Activated naive CD4-positive, alpha-beta T cell (primary cell): ENCODE results near the gene PRSS27.

ENCODE experiments used
- DNase-seq, 4 experiments: peaks; one replicate each; lab custom pipeline; 2025; lab: John Stamatoyannopoulos, UW

PRSS27 gene

DNA sequence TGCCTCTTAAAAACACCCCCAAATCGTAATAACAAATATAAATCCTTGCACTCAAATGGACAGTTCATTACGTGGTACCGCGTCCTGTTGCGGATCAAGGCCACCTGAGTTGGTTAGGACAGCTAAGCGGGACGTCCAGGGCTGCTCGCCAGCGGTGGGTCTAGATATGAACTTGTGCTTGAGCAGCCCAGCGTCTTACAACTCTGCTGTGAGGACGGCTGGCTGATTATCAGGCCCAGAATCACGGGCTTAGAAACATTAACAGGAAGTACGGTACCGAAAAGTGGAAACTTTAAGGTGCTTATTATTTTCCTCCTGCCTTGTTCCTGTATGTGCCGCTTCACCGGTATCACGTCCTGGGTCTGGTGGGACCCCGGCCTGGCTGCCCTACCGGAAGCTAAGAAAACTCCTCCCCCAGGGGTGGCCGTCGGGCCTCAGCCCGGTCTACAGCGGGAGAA is 31.6 kb upstream of the PRSS27 start:
- no peak for DNase-seq

DNA sequence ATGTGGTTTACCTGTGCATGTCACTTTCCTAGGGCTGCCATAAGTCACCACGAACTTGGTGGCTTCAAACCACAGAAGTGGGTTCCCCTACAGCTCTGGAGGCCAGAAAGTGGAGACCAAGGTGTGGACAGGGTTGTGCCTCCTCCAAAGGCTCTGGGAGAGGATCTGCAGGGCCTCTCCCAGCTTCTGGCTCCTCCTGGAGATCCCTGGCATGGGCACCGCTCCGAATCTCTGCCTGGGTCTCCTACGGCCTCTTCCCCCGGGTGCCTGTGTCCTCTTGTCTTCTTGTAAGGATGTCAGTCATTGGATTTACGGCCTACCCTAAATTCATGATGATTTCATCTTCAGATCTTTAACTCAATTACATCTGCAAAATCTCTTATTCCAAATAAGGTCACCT is 29.9 kb upstream of the PRSS27 start:
- no peak for DNase-seq

DNA sequence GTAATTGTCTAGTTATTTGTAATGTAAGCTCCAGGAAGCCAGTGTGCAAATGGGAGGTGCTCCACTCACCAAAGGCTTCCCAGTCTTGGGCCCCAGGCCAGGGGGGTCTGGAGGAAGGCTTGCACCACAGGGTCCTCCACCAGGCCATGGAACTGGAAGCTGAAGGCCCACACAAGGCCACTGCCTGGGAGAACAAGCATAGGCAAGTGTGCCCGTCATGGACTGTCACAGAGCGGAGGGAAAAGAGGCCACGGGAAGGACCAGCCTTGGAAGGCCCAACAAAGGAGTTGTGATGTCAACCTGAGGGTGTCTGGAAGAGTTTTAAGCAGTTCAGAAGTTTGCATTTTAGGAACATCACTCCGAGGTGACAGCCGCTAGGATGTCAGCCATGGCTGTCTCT is 29.5 kb upstream of the PRSS27 start:
- DNase-seq = no peak

DNA sequence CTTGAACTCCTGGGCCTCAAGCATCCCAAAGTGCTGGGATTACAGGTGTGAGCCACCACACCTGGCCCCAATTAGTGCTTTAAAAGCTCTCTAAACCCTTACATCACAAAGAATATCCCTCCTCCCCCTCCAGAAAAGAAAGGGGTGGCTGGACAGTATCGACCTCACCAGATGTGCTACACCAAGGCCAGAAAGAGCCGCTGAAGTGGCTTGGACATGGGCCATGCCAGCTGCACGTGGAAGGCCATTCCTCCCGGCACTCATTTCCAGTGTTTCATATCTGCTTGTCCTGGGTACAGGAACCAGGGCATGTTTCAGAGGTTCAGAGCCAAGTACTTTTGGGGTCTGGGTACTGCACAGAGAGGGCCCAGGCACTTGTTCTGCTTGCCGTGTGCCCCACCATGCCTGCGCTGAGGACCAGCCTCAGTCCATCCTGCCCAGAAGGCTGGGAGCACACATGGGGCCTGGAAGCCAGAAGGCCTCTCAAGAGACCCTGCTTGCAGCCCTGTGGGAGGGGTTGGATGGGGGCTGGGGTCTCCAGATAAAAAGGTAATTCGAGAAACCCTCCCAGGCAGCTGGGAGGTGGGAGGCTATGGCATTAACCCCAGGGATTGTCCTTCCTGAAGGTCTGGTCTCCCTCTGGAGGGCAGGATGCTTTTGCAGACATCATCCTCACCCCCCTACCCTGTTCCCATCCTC is 28.9 kb upstream of the PRSS27 start:
- DNase-seq = no peak

DNA sequence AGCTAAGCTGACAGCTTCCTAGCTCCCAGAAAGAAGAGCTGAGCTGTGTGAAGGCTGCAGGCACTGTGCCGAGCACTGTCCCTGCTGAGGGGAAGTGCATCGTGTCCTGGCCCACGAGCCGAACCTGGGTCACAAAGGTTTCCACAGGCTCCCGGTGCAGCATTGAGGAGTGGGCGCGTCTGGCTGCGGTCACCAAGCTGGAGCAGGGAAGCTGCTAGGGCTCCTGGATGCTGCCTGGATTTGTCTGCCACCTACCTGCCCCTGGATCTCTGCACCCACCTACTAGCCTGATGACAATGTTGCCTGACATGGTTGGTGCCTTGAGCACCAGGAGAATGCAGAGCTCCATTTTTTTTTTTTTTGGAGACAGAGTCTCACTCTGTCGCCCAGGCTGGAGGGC is 25.9 kb upstream of the PRSS27 start:
- DNase-seq = no peak

DNA sequence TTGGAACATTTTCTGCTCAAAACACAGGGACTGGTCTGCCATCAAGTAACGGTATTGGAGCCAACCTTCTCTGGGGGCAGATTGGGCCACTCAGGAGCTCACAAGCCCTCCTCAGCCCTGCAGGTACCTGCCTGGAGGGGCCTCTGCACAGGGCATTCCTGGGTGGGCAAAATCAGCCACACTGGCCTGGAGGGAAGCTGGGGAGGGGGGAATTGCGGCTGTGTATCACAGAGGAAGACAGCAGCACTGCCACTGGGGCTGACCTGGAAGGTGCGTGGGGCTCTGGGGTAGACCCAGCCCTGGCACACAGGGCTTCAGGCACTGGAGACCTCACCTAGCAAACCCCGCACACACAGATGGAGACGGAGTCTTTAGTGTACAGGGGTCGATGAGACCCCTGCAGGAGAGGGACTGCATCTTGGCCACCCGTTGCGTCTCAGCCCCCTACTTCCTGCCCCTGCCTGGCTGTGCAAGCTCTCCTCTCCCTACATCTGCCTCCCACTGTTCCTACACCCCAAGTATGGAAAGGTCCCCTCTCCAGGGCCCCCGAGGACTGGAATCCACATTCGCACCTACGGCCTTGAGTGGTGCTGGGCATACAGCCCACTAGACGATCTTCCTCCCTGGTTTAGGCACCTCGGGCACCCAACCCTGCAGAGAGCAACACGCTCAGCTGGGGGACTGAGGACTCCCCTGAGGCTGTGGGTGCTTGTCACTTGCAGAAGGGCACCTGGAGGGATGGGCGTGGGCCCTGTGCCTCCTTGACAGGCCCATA is 25.3 kb upstream of the PRSS27 start:
- DNase-seq = no peak

- DNase-seq = no peak
These were observed 24.7 kb upstream of the PRSS27 start for GRCh38 chr16:2744711-2745110.

DNA sequence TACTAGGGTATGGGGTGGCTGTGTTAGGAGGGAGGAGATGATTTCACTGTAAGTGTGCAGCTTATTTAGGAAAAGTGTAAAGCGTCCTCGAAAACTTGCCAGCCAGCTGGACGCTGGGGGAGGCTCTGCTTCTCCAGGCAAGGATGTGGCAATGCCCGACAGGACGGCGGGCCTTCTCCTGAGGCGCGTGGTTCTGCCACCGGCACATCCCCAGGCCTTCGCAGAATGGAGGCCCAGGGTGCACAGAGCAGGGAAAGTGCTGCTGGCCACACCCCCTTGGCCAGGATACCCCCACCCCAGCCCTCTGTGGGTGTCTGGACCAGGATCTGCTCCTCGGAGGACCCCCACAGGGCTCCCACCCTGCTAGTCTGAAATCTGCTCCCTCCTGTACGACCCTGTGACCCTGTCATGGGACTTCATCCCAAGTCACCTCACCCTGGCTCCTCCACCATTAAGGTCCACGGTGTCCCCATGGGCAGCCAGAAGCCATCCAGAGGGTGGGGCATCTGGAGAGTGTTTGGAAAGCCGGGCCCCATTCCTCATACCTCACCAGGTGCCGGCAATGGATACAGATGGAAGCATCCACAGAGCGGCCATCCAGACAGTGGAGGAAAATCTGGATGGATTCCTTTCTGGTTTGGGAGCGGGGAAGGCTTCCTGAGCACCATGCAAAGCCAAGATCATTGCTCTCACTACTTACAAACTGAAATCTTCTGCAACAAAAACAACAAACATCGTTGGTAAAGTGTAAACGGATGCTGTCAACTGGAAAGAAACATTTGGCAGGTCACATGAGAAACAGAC is 23.2 kb upstream of the PRSS27 start:
- DNase-seq = no peak

- DNase-seq = no peak
These were observed 22.4 kb upstream of the PRSS27 start for GRCh38 chr16:2742323-2743006.

DNA sequence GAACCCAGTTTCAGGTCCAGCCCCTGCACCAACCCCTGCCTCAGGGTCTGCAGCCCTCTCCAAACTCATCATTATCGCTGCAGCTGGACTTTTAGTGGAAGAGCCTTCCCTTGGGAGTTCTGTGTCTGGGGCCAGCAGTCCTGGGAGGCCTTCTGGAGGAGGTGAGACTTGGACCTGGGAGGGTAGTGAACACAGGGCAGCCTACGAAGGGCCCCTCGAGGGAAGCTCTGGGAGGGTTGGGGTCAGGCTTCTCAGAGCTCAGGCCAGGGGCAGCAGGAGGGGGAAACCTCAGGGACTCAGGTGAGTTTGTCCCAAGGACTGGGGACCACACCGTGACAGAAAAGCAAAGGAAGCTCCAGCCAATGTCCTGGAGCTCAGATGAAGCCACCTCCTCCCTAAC is 21.1 kb upstream of the PRSS27 start:
- no peak for DNase-seq

DNA sequence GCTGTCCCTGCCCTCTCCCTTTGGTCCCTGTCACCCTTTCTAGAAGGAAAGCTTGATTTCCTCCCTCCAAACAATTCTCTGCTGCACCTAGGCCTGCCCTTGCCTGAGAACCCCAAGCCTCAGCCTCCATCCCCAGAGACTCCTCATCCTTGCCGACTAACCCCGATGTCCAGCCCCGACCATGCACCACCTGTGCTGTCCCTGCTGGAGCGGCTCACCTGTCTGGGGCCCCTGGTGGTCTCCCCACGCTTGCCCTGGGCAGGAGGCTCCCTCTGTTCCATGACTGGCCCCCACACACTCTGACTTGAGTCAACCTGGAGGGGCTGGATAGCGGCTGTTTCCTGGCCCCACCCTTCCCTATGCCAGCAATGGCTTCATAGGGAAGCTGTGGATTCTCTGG is 20.5 kb upstream of the PRSS27 start:
- DNase-seq = no peak

DNA sequence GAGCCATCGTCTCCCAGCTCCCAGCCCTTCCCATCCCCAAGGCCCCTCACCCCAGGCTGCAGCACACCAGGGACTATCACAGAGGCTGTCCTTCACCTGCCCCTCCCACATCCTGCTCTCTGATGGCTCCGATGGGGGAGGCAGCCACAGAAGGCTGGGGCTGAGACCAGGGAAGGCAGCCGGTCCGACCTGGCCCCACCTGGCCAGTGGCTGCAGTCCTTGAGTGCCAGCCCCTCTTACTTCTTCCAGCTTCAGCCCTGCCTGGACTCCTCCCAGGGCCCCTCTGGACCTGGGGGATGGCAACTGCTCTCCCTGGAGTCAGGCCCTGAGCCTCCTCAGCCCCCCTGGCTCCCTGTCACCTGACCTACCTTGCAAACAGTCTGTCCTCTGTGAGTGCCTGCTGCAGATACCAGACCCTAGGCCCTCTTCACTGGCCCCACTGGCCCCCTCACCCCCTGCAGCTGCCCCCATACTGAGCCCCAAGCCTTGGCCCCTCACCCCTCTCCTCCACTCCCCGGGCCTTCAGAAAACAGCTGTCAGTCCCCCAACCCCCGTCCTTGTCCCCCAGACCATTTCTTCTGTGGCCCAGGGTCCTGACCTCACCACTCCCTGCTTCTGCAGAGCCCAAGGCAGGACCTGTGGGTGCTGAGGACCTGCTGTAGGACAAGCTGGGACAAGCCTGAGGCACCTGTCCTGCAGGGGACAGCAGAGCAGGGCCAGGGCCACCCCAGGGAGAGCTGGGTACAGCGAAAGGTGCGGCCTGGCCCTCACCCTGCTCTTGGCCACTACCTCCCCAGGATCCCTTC is 19.8 kb upstream of the PRSS27 start:
- DNase-seq = no peak

GRCh38 chr16:2738615-2739014 is 18.6 kb upstream of the PRSS27 start:
- DNase-seq = no peak

GRCh38 chr16:2737895-2738418 is 17.9 kb upstream of the PRSS27 start:
- no peak for DNase-seq

- no peak for DNase-seq
These were observed 17.2 kb upstream of the PRSS27 start for GRCh38 chr16:2737238-2737605.

- DNase-seq = no peak
These were observed 16.6 kb upstream of the PRSS27 start for GRCh38 chr16:2736476-2737237.

GRCh38 chr16:2734844-2735515 is 15.0 kb upstream of the PRSS27 start:
- DNase-seq = no peak

- DNase-seq = no peak
These were observed 8.0 kb upstream of the PRSS27 start for GRCh38 chr16:2728034-2728433.

DNA sequence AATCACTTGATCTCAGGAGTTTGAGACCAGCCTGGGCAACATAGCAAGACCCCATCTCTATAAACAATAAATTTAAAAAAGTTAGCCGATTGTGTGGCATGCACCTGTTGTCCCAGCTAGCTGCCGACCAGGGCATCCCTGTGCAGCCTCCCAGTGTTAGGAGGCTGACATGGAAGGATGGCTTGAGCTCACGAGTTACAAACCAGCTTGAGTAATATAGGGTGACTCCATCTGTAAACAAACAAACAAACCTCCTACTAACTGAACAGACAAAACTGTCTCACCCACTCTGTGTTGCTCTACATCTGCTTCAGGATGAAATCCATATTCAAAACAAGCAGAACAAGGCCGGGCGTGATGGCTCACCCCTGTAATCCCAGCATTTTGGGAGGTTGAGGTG is 6.9 kb upstream of the PRSS27 start:
- DNase-seq = no peak

GRCh38 chr16:2724816-2725348 is 4.9 kb upstream of the PRSS27 start:
- no peak for DNase-seq
